HEK293T (cell line): ENCODE data around the gene ZNRD2.

Experiments
- ELF4 ChIP-seq: fragments of 450-650 bp; IDR thresholded peaks from 2 replicates; pipeline ENCODE4 v1.6.1; 2017; ENCODE audit warnings: antibody characterized with exemption
- L3MBTL2 ChIP-seq: fragments of 450-650 bp; conservative IDR thresholded peaks from 2 replicates; pipeline ENCODE4 v1.6.1; 2016; ENCODE audit warnings: mild to moderate bottlenecking
- NFRKB ChIP-seq: fragments of 450-650 bp; IDR thresholded peaks from 2 replicates; pipeline ENCODE4 v1.6.1; 2016; ENCODE audit warnings: mild to moderate bottlenecking, moderate library complexity
- SP1 ChIP-seq: fragments of 450-650 bp; IDR thresholded peaks from 2 replicates; pipeline ENCODE4 v1.6.1; 2017
- TARDBP ChIP-seq: fragments of 450-650 bp; IDR thresholded peaks from 2 replicates; pipeline ENCODE4 v1.6.1; 2016

DNA sequence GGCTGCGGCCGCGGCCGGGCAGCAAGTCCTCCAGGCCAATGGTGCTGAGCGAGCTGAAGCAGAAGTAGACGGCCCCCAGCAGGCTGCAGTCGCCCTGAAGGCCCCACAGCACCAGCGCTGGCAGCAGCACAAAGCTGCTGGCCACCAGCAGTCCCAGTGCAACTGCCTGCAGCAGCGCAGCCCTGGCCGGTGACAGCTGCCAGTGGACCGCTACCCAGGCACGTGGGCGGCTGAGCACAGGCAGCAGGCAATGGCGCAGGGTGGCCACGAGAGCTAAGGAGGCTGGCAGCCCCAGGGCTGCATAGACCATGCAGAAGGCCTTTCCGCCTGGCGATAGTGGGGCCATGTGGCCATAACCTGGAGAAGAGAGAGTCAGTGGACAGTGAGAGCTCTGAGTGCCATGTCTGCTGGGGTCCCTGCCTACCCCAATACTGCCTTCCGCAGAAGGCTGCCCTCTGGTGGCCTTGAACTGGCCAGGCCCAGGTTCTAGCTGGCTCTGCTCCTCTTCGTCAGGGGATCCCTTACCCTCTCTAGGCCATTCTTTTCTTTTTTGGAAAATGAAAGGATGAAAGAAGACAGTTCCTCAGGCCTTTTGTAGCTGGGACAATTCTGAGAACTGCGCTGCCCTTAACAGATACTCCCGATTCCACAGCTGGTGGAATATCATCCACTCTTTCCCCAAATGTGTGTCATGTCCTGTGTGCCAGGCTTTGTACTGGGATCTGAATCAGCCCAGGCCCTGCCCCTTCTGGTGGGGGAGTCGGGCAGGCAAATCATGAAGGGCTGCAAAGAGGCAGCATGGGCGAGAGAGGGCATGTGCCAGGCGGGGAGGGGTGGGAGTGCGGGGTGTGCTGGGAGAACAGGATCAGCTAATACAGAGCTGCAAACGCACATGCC is 23.5 kb downstream of the ZNRD2 start:
- TF ChIP-seq SP1 (no peak), ELF4 (no peak), NFRKB (no peak), TARDBP (no peak), L3MBTL2 (no peak)
